Fibroblast of skin of abdomen (primary cell): ENCODE data around the gene CHD2.

Experiments used
- DNase-seq: peaks from one replicate; pipeline ENCODE4 v3.0.0-alpha.2; 2013

CHD2 gene

DNA sequence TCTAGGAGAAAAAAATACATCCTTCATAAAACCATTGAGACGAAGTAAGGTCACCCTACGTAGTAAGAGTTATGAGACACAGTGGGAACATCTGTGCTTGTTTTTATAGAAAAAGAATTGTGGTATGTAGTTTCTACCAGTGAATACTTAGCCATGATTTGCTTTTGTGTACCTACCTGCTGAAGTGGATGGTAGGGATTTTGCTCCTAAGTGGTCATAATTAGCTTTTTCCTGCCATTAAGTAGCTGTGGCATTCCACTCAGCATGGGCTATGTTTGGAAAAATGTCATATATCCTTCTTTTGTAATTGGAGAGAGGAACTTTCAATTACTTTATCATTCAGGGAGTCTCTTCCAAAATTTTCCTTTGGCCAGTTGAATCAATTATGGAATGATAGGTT lies 63.7 kb downstream of the CHD2 start:
- DNase-seq: no peak

DNA sequence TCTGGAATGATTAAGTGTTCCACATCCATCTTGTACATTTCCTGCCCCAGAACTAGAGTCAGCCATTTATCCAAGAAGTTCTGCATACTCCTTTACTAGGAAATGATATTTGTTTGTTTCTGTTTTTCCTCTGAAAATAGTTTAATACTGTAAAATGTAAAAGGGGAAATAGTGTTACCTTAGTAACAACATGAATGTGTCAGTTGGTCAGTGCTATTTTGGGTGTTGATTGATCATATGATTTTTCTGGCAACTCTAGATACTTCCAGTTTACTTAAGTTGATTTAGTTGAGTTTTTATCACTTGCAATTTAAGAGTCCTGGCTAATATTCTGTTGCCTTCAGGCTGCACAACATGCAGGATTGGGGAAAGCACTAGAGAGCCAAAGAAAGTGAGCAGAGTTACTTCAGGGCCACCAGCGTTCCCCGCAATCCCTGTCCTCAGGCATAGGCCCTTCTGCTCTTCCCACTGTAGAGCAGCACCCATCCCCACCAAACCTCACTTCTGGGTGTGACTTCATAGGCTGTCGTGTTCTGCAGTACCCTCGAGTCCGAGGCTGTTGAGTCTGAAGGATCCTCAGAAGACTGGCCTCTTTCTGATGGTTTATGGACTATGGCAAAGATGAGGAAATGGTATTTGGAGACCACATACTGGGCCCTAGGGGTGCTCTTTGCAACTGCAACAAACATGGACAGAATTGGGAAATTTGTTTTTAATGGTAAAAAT lies 69.0 kb downstream of the CHD2 start:
- DNase-seq: no peak

DNA sequence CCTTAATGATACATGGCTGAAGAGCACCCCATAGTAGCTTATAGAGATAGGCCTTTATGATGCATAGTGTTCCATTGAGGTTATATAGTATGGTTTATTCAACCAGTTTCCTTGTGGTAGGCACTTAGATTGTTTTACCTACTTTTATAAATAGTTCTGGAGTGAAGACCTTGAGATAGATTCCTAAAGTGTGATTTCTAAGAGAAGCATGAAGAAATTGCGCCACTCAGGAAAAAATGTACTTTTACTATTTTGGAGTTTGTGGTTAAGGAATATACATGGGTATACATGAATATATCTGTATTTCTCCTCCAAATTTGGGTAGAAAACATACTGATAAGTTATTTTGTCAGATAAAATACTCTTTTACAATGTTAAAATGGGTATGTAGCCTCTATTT lies 70.5 kb downstream of the CHD2 start:
- peak; percentile 49 for DNase-seq

DNA sequence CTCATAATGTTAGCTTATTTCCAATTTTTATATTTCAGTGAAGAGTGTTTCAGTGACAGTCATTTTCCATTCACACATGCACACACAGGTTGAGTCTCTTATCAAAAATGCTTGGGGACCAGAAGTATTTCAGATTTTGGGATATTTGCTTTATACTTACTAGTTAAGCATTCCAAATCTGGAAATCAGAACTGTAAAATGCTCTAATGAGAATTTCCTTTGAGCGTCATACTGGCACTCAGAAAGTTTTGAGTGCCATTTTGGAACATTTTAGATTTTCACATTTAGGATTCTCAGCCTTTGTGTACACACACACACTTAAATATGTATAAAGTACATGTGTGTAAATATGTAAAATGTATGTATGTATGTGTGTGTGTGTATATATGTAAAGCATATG lies 71.0 kb downstream of the CHD2 start:
- DNase-seq: no peak

DNA sequence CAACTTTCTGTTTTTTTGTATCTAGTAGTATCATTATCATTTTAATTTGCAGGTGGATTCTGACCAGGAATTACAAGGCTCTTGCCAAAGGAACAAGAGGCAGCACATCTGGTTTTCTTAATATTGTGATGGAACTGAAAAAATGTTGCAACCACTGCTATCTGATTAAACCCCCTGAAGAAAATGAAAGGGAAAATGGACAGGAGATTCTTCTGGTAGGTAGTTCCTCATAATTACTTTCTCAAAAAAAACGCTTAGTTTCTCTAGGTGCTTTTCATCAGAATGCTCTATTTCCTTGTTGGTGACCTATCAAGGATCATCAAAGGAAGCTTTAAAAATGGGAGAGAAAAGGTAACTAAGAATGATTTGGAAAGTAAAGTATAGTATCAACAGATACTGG lies 71.6 kb downstream of the CHD2 start:
- DNase-seq: no peak

DNA sequence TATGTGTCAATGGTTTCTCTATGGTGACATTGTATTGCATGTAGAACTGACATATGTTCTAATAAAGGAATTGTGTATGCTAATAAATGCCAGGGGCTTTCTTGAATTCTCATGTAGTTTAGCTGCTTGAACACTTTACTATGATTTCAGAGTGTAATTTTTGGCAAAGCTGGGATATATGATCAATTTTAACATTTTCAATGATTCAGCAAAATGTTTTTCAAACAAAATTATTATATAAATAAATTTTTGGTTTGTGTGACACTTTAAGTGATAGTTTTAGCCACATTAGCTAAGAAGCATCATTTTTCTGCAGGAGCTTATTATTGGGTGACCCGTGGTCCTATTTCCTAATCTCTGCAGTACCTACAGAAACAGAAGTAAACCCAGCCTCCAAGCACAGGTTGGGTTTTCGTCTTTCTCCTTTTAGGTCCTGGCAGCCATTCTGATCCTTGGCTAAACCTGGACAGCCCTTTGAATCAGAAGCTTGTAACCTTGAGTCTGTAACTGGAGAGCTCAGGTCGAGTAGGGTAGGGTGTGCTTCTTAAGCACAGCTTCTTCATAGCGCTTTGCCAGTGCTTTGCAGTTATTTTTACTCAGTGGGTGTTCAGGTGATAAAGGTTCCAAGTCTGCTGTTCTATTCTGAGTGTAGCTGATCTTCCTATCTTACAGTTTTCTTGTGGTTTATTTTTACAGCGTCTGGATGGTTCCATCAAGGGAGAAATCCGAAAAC lies 74.2 kb downstream of the CHD2 start:
- DNase-seq: no peak

DNA sequence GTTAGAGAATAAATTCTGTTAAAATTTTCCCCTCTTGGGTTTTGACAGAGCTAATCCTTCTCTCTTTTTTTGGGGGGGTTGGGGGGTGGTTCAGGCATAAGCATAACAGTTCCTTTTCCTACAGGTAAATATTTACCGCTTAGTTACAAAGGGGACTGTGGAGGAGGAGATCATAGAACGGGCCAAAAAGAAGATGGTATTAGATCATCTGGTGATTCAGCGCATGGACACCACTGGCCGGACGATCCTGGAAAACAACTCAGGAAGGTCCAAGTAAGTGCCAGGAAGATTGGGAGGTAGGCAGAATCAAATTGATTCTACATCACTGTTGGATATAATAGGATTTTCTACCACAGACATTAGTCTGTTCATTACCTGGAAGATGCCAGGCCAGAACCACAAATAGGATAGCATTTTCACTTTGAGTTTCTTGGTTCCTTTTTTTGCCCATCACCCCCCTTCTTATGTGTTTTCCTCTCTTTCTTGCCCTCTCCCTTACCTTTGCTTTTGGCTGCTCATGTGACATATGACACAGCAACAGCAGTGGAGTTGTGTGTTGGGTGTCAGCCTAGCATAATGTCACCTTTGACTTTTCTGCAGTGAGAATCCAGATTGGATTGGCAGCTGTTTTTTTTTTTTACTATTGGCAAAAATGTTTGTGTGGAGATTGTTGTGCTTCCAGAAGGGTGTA lies 79.0 kb downstream of the CHD2 start:
- no peak for DNase-seq

DNA sequence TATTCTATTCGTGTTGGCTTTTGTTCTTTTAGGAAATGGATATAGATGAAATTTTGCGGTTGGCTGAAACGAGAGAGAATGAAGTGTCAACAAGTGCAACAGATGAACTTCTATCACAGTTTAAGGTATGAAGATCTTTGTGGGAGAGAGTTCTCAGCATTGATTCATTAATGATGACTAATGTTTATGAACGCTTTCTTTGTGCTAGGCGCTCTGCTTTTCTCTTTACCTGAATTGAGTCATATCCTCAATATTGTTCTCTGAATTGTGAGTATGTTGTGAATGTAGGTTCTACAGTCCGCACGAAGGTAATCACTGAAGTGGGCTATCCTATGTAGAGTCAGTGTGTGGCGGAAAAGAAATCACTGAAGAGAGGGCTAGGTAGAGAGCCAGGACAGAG lies 81.2 kb downstream of the CHD2 start:
- no peak for DNase-seq

DNA sequence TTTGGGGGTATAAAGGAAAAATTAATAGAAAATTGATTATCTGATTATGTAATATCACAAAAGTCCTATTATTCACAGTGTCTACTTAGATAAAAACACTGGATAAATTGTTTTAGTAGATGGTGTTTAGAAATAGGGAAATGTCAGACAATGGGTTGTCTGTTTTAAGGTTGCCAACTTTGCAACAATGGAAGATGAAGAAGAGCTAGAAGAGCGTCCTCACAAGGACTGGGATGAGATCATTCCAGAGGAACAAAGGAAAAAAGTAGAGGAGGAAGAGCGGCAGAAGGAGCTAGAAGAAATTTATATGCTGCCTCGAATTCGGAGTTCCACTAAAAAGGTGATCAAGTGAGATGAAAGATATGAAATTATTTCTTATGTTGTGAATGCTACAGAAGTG lies 84.0 kb downstream of the CHD2 start:
- DNase-seq: no peak

DNA sequence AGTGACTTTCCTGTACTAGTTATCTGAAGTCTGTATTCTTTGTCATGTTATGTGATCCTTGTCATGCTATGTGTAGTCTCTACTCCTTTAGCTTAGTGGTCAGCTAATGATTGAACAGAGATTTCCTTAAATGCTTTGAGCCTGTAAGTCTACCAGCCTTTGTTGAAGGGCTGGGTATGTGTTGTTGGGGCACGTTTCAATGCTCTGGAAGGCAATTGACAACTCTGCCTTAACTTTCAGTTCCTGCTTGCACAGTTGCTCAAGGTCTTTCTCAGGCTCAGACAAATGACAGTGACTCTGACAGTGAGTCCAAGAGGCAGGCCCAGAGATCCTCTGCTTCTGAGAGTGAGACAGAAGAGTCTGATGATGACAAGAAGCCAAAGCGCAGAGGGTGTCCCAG lies 89.3 kb downstream of the CHD2 start:
- DNase-seq: no peak

DNA sequence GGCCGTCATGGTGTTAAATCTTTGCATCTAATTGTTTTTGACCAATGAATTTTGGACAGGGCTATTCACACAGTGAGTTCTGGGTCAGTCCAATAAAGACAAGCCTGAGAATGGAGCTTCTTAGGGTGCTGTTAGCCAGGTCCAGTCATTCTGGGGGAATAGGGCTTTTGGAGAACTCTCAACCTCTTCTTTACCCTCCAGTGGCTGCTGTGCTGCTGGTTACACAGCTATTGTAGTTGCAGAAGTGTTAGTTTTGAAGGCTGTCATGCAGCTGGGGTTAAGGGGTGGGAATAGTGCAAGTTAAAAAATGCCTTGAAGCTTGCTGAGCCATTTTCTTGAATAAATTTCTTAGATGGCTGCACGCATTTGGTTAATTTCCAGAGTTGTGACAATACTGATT lies 89.9 kb downstream of the CHD2 start:
- DNase-seq: no peak

DNA sequence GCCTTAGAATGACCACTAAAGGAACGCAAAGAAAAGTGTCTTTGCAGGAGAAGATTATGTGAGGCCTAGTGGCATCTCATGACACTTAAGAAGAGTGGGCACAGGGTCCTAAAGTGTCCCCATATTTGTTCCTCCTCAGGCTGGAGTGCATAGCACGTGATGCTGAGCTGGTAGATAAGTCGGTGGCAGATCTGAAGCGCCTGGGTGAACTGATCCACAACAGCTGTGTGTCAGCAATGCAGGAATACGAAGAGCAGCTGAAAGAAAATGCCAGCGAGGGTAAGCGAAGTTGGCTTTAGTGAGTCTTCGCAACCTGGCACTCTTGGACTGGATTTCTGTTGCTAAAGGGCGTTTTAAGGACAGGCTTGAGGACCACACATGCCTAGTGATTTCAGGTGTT lies 92.6 kb downstream of the CHD2 start:
- no peak for DNase-seq

DNA sequence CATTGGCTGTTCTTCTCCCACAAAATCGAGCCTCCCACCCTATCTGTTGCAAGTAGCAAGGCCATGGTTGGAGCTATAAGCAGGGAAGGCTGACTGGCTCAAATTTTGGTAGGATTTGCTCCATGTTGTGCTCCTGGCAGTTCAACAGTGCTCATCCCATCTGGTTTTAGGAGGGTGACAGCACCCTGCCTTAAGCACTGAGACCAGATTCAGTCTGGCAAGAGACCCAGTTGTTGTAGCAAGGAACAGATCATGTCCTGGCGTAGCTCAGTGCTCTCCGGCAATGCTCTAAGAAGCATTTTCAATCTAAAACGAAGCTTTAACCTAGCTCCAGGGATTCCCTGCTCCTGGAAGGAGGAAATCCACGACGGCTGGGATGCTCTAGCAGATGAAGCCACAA lies 97.7 kb downstream of the CHD2 start:
- DNase-seq: no peak

DNA sequence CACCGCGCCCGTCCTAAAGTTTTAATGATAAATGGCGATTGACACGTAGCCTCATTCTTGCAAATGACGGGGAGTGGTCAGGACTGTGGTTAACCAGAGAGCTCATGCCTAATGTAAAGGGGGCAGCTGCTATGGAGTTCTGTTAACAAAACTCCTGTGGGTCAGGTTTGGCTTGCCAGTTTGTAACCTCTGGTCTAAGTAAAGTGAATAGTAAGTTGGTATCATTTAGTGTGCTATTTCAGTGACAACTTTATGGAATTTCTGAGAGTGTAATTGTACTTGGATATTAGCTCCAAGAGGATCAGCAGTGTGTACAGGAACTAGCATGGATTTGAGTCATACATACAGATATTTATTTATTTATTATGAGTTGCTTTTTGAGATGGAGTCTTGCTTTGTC lies 101.0 kb downstream of the CHD2 start:
- no peak for DNase-seq

DNA sequence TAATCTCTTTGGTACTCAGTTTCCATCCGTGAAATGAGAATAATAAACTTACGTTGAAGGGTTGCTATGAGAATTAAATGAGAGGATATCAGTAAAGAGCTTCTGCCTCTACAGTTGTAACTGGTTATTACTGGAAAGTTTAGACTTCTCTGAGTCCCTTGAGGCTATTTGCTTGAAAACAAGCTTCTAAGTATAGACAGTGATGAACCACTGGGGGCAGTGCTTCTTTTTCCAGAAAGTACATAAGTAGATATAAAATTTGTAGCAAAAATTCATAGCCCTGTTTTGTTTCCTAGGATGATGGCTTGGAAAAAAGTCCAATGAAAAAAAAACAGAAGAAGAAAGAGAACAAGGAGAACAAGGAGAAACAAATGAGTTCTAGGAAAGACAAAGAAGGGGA lies 101.8 kb downstream of the CHD2 start:
- DNase-seq: no peak

DNA sequence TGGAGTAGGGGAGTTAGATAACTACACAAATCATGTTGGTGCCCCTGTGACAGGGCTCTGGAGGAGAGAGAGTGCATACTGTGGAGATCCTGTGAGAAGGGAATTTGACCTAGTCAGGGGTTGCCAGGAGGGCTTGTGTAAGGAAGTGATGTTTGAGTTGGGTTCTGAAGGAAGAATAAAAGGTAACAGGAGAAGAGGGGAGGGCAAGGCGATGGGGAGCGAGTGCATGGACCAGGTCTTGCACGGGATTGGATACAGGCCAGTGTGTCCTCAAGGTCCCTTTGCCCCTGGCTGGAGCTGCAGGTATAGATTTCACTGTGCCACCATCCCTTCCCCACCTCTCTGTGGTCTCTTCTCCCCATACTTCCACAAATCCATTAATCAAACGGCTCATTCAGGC lies 105.0 kb downstream of the CHD2 start:
- no peak for DNase-seq

DNA sequence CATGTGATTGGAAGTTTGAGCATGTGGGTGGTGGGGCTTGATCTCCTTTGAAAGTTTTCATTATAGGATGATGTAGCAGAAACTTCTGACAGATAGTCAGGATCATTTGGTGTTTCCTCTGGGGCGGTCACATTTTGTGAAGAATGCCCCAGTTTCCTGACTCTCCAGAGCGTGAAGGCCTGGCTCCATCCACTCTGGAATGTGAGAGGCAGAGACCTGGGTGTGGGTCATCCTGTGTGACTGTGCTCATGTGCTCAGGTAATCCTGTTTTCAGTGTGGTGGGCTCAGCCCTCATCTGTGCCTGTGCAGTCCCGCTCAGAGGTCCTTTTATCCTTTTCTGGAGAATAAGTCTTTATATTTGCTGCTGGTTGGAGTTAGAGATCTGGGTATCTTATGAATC lies 107.9 kb downstream of the CHD2 start:
- DNase-seq: no peak

DNA sequence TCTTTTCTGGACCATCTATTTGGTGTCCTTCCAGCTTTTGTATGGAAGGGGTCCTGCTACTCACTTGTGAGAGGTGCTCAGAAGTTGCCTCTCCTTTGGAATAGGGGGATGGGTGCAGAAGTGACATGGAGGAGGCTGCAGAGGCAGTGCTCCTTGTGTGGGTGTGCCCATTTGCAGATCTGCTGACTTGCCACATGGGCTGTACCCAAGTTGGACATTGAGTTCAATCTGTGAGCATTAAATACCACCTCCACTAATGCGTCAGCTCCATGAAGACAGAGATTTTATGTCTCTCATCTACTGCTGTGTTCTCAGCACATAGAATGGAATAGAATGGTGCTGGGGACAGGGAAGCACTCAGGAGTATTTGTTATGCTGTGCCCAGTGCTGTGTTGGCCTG lies 112.7 kb downstream of the CHD2 start:
- no peak for DNase-seq

DNA sequence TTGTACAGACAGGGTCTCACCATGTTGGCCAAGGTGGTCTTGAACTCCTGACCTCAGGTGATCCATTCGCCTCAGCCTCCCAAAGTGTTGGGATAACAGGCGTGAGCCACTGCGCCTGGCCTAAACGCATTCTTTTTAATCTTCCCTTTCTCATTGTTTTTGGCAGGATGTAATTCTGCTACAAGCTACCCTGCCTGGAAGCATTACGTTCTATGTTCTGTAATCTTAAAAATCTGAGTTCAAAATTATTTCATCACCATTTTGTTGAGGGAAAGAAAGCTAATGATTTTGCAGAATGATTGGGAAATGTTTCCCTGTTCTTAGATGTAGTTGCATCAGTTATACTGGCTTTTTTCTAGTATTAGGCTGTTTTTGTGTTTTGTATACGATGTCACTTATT lies 117.4 kb downstream of the CHD2 start:
- DNase-seq: peak; percentile 13

DNA sequence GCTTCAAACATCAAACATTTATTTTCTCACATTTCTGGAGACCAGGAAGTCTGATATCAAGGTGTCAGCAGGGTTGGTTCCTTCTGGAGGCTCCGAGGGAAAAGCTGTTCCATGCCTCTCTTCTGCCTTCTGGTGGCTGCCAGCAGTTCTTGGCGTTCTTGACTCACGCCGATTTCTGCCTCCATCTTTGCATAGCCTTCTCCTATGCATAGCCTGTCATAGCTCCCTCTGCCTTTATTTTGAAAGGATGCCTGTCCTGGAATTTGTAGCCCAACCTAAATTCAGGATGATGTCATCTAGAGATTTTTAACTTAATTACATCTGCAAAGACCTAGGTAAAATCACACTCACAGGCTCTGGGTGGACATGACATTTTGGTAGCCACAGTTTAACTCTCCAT lies 118.5 kb downstream of the CHD2 start:
- peak; percentile 29 for DNase-seq

DNA sequence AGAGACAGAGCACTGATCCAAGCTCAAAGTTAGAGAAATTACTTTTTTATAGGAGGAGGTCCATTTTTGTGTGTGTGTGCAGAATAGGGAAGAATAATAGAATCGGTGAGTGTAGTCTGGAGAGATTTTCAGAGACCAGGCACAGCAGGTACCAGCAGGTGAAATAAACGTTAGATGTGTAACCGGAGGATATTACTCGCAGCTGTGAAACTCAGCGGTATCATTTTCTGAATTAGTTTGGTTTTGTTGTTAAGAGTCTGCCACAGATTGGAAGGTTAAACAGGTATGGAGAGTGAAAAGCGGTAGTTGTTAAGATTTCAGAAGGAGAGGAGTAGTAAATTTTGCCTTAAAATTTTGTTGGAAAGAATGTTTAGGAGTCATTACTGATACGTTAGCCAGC lies 119.0 kb downstream of the CHD2 start:
- no peak for DNase-seq

DNA sequence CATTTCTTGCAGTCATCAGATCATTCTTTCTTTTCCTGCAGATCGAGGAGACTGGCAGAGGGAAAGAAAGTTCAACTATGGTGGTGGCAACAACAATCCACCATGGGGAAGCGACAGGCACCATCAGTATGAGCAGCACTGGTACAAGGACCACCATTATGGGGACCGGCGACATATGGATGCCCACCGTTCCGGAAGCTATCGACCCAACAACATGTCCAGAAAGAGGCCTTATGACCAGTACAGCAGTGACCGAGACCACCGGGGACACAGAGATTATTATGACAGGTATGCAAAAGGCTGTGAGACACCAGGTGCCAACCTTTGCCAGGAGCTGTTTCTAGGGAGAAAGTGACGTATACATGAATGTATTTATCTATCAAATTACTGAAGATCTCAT lies 119.8 kb downstream of the CHD2 start:
- DNase-seq: no peak

DNA sequence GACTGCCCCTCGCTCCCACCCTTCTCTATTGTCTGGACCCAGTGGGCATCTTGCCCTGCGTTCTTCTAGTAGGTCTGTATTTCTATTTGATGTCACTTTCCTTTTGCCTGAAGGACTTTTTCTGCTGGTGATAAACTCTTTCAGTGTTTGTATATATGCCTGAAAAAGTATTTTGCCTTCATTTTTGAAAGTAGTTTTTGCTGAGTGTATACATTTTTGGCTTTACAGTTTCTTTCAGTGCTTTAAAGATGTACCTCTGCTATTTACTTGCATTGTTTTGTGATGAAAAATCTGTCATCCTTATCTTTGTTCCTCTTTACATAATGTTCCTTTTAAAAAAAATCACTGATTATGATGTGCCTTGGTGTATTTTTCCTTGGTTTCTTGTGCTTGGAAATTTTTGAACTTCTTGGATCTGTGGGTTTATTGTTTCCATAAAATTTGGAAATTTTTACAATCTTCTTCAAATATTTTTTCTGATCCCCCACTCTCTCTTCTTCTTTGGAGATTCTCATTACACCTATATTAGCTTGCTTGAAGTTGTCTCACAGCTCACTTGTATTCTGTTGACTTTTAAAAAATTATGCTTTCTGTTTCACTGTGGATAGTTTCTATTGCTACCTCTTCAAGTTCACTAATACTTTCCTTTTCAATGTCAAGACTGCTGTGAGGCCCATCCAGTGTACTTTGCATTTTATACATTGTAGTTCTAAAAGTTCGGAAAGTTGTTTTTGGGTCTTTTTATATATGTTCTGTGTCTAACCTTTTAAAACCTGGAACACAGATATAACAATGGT lies 121.0 kb downstream of the CHD2 start:
- no peak for DNase-seq
